DOHH2 (cell line): ENCODE data around the gene HOXA9.

ENCODE experiments used
- H3F3A ChIP-seq: fragments of 200-600 bp; sonication (generic), shearing (Covaris generic); 2 replicates; pipeline ENCODE4 v1.6.0; 2016; ENCODE audit warnings: antibody characterized with exemption, mild to moderate bottlenecking; ENCODE audit not compliant: control insufficient read depth, insufficient read depth
- H3K27ac ChIP-seq: fragments of 200-600 bp; sonication (generic); 2 replicates; pipeline ENCODE4 v1.5.1; 2014; ENCODE audit warnings: low read depth, mild to moderate bottlenecking, low read length, moderate library complexity
- H3K27me3 ChIP-seq: fragments of 200-600 bp; sonication (generic); 2 replicates; pipeline ENCODE4 v1.6.1; 2014; ENCODE audit warnings: mild to moderate bottlenecking, low read length, mixed read lengths; ENCODE audit not compliant: control insufficient read depth
- H3K36me3 ChIP-seq: fragments of 200-600 bp; sonication (generic); 2 replicates; pipeline ENCODE4 v1.6.1; 2014; ENCODE audit warnings: mild to moderate bottlenecking, low read length, moderate library complexity, mixed read lengths; ENCODE audit not compliant: control insufficient read depth
- H3K4me1 ChIP-seq: fragments of 200-600 bp; sonication (generic); 2 replicates; pipeline ENCODE4 v1.6.1; 2014; ENCODE audit warnings: mild to moderate bottlenecking, low read length, mixed read lengths; ENCODE audit not compliant: control insufficient read depth
- H3K4me2 ChIP-seq: fragments of 200-600 bp; sonication (generic); 2 replicates; pipeline ENCODE4 v1.6.0; 2014; ENCODE audit warnings: mild to moderate bottlenecking, low read length, moderate library complexity
- H3K4me3 ChIP-seq: fragments of 200-600 bp; sonication (generic); 2 replicates; pipeline ENCODE4 v1.5.1; 2014; ENCODE audit warnings: mild to moderate bottlenecking, low read length, mixed read lengths
- H3K79me2 ChIP-seq: fragments of 200-600 bp; sonication (generic); 2 replicates; pipeline ENCODE4 v1.6.1; 2014; ENCODE audit warnings: mild to moderate bottlenecking, low read length, mixed read lengths; ENCODE audit not compliant: control insufficient read depth
- H3K9me2 ChIP-seq: fragments of 200-600 bp; sonication (generic); replicated peaks from 2 replicates; pipeline ENCODE4 v1.6.1; 2014; ENCODE audit warnings: mild to moderate bottlenecking, low read length, mixed read lengths; ENCODE audit not compliant: control insufficient read depth
- H3K9me3 ChIP-seq: fragments of 200-600 bp; sonication (generic); 2 replicates; pipeline ENCODE4 v1.6.1; 2014; ENCODE audit warnings: antibody characterized with exemption, low read length, mixed read lengths; ENCODE audit not compliant: control insufficient read depth, insufficient read depth
- H4K20me1 ChIP-seq: fragments of 200-600 bp; sonication (generic); 2 replicates; pipeline ENCODE4 v1.6.0; 2014; ENCODE audit warnings: low read depth, mild to moderate bottlenecking, antibody characterized with exemption, low read length, moderate library complexity; ENCODE audit not compliant: control insufficient read depth, insufficient read depth
- CTCF ChIP-seq: fragments of 200-600 bp; sonication (generic); IDR thresholded peaks from one replicate; pipeline ENCODE4 v1.5.1; 2014; ENCODE audit warnings: antibody characterized with exemption, mild to moderate bottlenecking, low read depth, low read length; ENCODE audit not compliant: poor library complexity, severe bottlenecking
- EZH2phosphoT487 ChIP-seq: fragments of 200-600 bp; sonication (generic); IDR thresholded peaks from 2 replicates; pipeline ENCODE4 v1.6.1; 2017; ENCODE audit warnings: borderline replicate concordance, mild to moderate bottlenecking, antibody characterized with exemption, low read length, moderate library complexity, mixed read lengths

HOXA9 gene

DNA sequence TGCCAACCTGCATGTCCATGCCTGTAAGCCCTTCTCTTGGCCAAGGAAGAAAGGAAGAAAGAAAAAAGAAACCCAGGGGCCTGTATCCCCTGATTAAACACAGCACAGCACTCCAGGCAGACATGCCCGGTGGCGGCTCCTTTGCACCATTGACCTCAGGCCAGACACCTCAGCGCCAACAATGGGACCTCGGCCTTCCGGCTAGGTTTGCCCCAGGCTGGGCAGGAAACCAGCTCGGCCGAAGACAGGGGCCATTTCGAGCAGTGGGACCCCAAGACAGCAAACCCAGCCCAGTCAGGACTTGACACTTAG lies 5.9 kb upstream of the HOXA9 start:
- Histone ChIP-seq H3K9me3 (no peaks in the 10 kb centered on the region), H3F3A (peaks cover 10% of the 10 kb centered on the region), H4K20me1 (peaks cover 5% of the 10 kb centered on the region; the same call in 1 of the 2 replicates), H3K27me3 (peaks cover 90% of the 10 kb centered on the region), H3K4me3 (no peak overlapping the region), H3K27ac (no peak overlapping the region), H3K4me1 (peaks cover 13% of the 10 kb centered on the region), H3K9me2 (no peaks in the 10 kb centered on the region), H3K79me2 (no peaks in the 10 kb centered on the region), H3K4me2 (no peak overlapping the region), H3K36me3 (no peaks in the 10 kb centered on the region)
- TF ChIP-seq CTCF (no peak), EZH2phosphoT487 (peak; percentile 34; the same call in 1 of the 2 replicates)

- Histone ChIP-seq H3K79me2 (no peaks in the 10 kb centered on the region), H4K20me1 (peaks cover 5% of the 10 kb centered on the region; the same call in 1 of the 2 replicates), H3K36me3 (no peaks in the 10 kb centered on the region), H3K4me1 (peaks cover 13% of the 10 kb centered on the region), H3K4me3 (no peak overlapping the region), H3K27me3 (peaks cover 92% of the 10 kb centered on the region), H3K9me2 (no peaks in the 10 kb centered on the region), H3K9me3 (no peaks in the 10 kb centered on the region), H3F3A (peaks cover 10% of the 10 kb centered on the region), H3K4me2 (no peak overlapping the region), H3K27ac (no peak overlapping the region)
- TF ChIP-seq CTCF (no peak), EZH2phosphoT487 (no peak)
These were observed 5.3 kb upstream of the HOXA9 start for GRCh38 chr7:27170426-27171324.

DNA sequence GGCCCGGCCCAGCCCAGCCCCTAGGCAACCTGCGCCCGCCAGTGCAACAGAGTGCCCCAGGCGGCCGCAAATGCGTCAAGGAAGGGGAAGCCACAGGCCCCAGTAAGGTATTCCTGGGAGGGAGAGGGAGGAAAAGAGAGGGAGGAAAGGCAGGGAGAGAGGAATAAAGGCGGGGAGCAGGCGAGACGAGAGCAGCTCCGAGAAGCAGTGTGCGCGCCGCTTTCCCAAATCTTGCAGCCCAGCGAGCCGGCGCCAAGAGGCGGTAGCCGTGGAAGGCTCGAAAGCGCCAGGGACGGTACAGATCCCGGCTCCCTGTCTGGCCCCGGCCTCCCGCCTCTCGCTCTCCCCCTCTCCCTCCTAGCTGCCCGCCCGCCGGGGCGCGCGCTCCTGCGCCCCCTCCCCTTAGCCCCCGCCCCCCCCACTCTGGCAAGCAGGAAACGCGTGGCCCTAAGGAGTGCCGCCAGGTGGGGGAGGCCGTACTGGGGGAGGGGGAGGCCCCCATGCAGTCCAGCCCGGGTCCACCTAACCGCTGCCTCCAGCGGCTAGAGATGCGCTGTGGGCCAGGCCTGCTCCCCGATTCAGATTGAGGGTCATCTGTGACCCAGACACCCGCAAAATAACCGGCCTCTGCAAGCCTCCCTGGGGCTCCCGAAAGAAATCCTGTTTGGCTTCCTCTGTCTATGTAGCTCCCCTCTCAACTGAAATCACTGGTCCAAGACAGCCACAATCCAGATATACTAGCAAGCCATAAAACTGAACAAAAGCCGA lies 4.5 kb upstream of the HOXA9 start:
- Histone ChIP-seq H3K9me3 (no peaks in the 10 kb centered on the region), H3K27me3 (peaks cover 90% of the 10 kb centered on the region), H3K4me3 (no peak overlapping the region), H3F3A (peaks cover 10% of the 10 kb centered on the region), H3K9me2 (no peaks in the 10 kb centered on the region), H3K36me3 (no peaks in the 10 kb centered on the region), H3K4me2 (no peak overlapping the region), H3K79me2 (no peaks in the 10 kb centered on the region), H3K27ac (no peak overlapping the region), H4K20me1 (peaks cover 5% of the 10 kb centered on the region; the same call in 1 of the 2 replicates), H3K4me1 (peaks cover 13% of the 10 kb centered on the region)
- TF ChIP-seq EZH2phosphoT487 = peak; percentile 46
- no peak for TF ChIP-seq CTCF
